HL-60 (cell line): Measurements from ENCODE around the gene SETD4.

ENCODE experiments used
- POLR2AphosphoS5 ChIP-seq: IDR thresholded peaks from 2 replicates; pipeline ENCODE4 v1.6.1; 2012; ENCODE audit warnings: low read depth
- TF ChIP-seq, protein P1 (sequence below): IDR thresholded peaks from one replicate; pipeline ENCODE4 v1.5.1; 2011; ENCODE audit warnings: low read length, control low read depth, inconsistent platforms; ENCODE audit not compliant: insufficient read depth

GRCh38 chr21:36030581-36031189 is 29.6 kb downstream of the SETD4 start:
- TF ChIP-seq, protein P1, sequence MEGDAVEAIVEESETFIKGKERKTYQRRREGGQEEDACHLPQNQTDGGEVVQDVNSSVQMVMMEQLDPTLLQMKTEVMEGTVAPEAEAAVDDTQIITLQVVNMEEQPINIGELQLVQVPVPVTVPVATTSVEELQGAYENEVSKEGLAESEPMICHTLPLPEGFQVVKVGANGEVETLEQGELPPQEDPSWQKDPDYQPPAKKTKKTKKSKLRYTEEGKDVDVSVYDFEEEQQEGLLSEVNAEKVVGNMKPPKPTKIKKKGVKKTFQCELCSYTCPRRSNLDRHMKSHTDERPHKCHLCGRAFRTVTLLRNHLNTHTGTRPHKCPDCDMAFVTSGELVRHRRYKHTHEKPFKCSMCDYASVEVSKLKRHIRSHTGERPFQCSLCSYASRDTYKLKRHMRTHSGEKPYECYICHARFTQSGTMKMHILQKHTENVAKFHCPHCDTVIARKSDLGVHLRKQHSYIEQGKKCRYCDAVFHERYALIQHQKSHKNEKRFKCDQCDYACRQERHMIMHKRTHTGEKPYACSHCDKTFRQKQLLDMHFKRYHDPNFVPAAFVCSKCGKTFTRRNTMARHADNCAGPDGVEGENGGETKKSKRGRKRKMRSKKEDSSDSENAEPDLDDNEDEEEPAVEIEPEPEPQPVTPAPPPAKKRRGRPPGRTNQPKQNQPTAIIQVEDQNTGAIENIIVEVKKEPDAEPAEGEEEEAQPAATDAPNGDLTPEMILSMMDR = no peak
- TF ChIP-seq POLR2AphosphoS5 = no peak
